SK-N-MC (cell line): Measurements from ENCODE around the gene CNOT10.

Experiments
- DNase-seq: peaks from one replicate; pipeline ENCODE4 v3.0.0-alpha.2; 2011; ENCODE audit warnings: low read depth, low spot score
- H3K27ac ChIP-seq: fragments of 200-600 bp; sonication (generic); 2 replicates; pipeline ENCODE4 v1.5.1; 2016; ENCODE audit warnings: mixed run types
- H3K36me3 ChIP-seq: fragments of 200-600 bp; sonication (generic); 2 replicates; pipeline ENCODE4 v1.6.1; 2017; ENCODE audit warnings: antibody characterized with exemption, low read length, mixed read lengths; ENCODE audit not compliant: insufficient read depth
- H3K4me3 ChIP-seq: fragments of 200-600 bp; sonication (generic); 2 replicates; pipeline ENCODE4 v1.5.1; 2016
- H3K9ac ChIP-seq: fragments of 200-600 bp; sonication (generic); 2 replicates; pipeline ENCODE4 v1.8.0; 2017; ENCODE audit warnings: mixed run types, mixed read lengths; ENCODE audit not compliant: insufficient read length
- H3K9me3 ChIP-seq: fragments of 200-600 bp; sonication (generic); 2 replicates; pipeline ENCODE4 v1.6.1; 2017; ENCODE audit warnings: low read depth, mild to moderate bottlenecking, antibody characterized with exemption, low read length, moderate library complexity, mixed read lengths
- EZH2 ChIP-seq: fragments of 200-600 bp; sonication (generic); IDR thresholded peaks from one replicate; pipeline ENCODE4 v1.6.1; 2017; ENCODE audit warnings: antibody characterized with exemption
- FOXP2 ChIP-seq: optimal IDR thresholded peaks from 2 replicates; pipeline ENCODE3; 2011; ENCODE audit warnings: mild to moderate bottlenecking, moderate library complexity; ENCODE audit not compliant: insufficient read depth; ENCODE audit errors: extremely low read length, control extremely low read depth
- POLR2AphosphoS5 ChIP-seq: IDR thresholded peaks from 2 replicates; pipeline ENCODE4 v1.6.1; 2012; ENCODE audit warnings: mild to moderate bottlenecking, low read depth, low read length, borderline replicate concordance

Gene CNOT10

DNA sequence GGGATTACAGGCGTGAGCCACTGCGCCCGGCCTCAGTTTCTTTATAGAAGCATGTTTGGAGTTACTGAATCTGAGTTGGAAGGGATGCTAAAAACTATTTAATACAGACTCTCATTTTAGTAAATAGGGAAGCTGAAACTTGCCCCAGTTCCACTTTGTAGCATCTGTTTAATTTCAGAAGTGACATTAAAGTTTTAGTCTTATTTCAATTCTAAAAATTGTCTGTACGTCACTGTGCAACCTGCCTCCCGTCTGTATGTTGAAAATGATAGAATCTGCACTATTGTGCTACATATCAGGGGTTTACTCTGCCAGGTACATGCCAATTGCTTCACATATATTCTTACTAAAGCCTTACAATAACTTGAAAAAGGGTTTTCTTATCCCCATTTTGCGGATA lies 15.3 kb downstream of the CNOT10 start:
- no peaks in the 10 kb centered on the region for H3K36me3 ChIP-seq
- H3K27ac ChIP-seq, result no peak overlapping the region

DNA sequence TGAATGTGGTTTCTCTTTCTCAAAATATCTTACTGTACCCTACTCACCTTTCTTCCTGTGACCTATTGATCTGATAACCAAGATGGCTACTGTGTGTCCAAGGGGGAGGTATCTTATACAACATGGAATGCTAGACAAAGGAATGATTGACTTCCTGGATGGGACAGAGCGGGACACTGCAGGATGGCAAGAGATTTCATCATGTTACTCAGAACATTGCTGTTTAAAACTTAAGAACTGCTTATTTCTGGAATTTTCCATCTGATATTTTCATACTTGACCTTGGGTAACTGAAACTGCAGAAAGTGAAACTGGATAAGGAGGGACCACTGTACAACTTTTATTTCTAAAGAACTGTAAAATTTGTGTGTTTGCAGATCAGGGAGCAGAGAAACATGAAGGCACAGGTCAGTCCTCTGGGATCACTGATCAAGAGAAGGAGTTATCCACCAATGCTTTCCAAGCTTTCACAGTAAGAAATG lies 18.5 kb downstream of the CNOT10 start:
- Histone ChIP-seq H3K4me3 (no peak overlapping the region), H3K36me3 (no peaks in the 10 kb centered on the region), H3K9ac (no peak overlapping the region), H3K9me3 (no peaks in the 10 kb centered on the region), H3K27ac (0 out of 2 replicates have a peak overlapping the region, but pooled peaks have one; percentile 13)
- no peak for TF ChIP-seq FOXP2
- TF ChIP-seq POLR2AphosphoS5, result no peak
- TF ChIP-seq EZH2, result no peak
- no peak for DNase-seq

More for the DNA sequence above, 15.3 kb downstream of the CNOT10 start:
- Histone ChIP-seq H3K4me3 (no peak overlapping the region), H3K9me3 (no peaks in the 10 kb centered on the region), H3K9ac (no peak overlapping the region)
- TF ChIP-seq FOXP2 (no peak), EZH2 (no peak), POLR2AphosphoS5 (no peak)
- no peak for DNase-seq

DNA sequence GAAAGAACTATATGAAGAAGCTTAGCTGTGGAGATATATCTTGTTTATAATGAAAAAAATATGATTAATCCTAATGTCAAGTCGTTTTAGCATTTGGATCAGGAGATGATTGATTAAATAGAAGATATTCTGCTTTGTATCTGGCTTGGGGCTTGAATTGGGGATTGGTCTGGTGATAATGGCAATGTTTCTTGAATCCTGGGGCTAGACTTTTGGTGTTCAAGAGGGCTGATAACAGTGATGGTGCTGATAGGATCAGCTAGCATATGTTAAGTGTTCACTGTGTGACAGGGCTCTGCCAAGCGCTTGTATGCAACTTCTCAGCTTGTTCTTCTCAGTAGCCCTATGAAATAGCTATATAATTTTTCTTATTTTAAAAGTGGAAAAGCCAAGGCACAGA lies 20.2 kb downstream of the CNOT10 start:
- H3K9me3 ChIP-seq, result no peaks in the 10 kb centered on the region
- no peak overlapping the region for H3K27ac ChIP-seq
- no peak for TF ChIP-seq EZH2
- TF ChIP-seq POLR2AphosphoS5, result no peak
- TF ChIP-seq FOXP2, result no peak

DNA sequence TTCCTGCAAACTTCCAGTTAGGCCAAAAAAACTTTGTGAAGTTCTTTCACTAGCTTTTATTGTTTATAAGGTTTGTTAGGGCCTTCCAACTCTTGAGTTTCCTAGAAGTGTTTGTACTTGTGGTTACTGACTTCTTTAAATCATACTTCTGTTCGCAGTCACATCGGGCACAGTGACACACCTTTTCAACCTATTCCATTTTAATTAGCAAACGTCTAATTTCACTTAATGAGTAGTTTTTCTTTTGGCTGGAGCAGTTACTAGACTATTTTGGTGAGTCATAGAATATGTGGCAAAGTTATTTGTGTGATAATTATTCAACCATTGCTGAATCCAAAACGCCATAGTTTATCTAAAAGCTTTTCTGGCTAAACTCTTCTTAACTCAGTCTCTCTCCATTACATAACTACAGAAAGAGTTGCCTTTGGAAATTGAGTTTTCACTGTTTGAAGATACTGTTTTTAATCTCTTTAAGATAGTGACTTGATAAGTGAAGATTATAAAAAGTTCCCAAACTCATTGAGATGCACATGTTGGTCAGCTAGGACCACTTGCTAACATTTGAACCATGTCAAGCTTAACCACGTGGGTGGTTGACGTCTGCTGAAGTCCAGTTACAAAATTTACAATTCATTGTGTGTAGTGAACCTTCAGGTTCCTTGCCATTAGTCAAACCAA lies 21.5 kb downstream of the CNOT10 start:
- H3K36me3 ChIP-seq, result peaks cover 8% of the 10 kb centered on the region; the same call in 1 of the 2 replicates
- H3K4me3 ChIP-seq, result no peak overlapping the region
- DNase-seq, result no peak
- H3K9me3 ChIP-seq, result no peaks in the 10 kb centered on the region
- H3K27ac ChIP-seq, result no peak overlapping the region
- TF ChIP-seq EZH2 (no peak), FOXP2 (no peak), POLR2AphosphoS5 (no peak)
- H3K9ac ChIP-seq, result no peak overlapping the region

More for the DNA sequence above, 20.2 kb downstream of the CNOT10 start:
- H3K4me3 ChIP-seq, result no peak overlapping the region
- no peaks in the 10 kb centered on the region for H3K36me3 ChIP-seq
- no peak for DNase-seq
- no peak overlapping the region for H3K9ac ChIP-seq

DNA sequence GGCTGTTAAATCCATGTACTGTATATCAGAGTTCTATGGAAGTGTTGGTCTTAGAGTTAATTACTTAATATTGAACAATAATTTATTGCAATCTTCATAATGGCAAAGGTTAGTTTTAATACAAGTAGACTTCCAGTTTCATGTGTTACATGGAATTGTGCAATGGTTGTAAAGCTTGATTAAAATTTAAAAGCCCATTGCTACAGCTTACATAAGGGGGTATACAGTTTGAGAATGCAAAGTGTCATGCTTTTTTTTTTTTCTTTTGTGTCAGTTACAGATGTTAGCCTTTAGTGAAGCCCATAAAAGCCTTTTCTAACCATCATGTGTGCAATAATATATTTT lies 22.0 kb downstream of the CNOT10 start:
- no peaks in the 10 kb centered on the region for H3K9me3 ChIP-seq
- TF ChIP-seq POLR2AphosphoS5 (no peak), EZH2 (no peak), FOXP2 (no peak)
- H3K27ac ChIP-seq, result no peak overlapping the region
- DNase-seq, result no peak
- peaks cover 10% of the 10 kb centered on the region; the same call in 1 of the 2 replicates for H3K36me3 ChIP-seq
- H3K4me3 ChIP-seq, result no peak overlapping the region
- no peak overlapping the region for H3K9ac ChIP-seq

DNA sequence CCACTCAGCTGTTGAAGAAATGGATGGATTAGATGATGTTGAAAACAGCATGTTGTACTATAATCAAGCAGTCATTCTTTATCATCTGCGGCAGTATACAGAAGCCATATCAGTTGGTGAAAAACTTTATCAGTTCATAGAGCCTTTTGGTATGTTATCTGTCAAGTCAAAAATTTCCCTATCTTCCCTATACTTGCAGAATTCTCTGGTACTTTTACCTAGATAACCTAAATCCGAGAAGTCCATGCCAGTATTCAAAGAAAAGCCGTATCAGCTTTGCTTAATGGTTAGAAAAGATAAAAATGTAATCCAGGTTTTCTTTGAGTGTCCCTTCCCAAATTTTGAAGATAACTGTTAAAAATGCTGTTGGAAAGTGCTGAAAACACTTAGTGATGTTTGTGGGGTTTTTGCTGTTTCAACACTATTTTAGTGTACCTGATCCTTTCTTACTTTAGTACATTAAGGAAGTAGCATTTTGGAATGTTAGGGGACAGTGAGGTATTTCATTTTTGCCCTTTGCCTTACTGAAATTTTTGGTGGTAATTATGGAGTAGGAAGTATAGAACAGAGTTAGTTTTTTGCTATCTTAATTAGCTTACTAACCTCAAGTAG lies 23.8 kb downstream of the CNOT10 start:
- Histone ChIP-seq H3K27ac (peak overlapping the region; percentile 67; the same call in 1 of the 2 replicates), H3K9ac (no peak overlapping the region), H3K9me3 (no peaks in the 10 kb centered on the region), H3K36me3 (peaks cover 12% of the 10 kb centered on the region), H3K4me3 (no peak overlapping the region)
- no peak for DNase-seq
- TF ChIP-seq POLR2AphosphoS5 (no peak), FOXP2 (no peak), EZH2 (no peak)

DNA sequence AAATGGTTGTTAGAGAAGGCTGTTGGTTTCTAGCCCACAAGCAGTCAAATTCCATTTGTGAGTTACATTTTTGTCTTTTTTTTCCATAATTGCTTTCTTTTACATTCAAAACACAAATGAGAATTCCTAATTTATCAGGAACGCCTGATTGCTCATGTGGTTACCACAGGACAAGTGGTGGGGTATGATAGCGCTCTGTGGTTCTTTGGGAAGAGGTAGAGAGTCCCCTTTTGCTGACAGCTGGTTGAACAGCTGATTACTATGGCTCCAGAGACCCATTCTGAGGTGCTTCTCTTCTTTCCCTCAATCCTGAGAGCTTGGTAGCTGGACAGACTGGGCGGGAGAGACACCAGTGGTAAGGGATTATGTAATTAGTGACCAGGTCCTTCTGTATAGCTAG lies 24.4 kb downstream of the CNOT10 start:
- Histone ChIP-seq H3K4me3 (no peak overlapping the region), H3K9me3 (no peaks in the 10 kb centered on the region), H3K27ac (peak overlapping the region; percentile 67), H3K36me3 (peaks cover 12% of the 10 kb centered on the region), H3K9ac (no peak overlapping the region)
- DNase-seq, result no peak
- TF ChIP-seq EZH2, result no peak
- TF ChIP-seq POLR2AphosphoS5, result no peak
- TF ChIP-seq FOXP2, result no peak

DNA sequence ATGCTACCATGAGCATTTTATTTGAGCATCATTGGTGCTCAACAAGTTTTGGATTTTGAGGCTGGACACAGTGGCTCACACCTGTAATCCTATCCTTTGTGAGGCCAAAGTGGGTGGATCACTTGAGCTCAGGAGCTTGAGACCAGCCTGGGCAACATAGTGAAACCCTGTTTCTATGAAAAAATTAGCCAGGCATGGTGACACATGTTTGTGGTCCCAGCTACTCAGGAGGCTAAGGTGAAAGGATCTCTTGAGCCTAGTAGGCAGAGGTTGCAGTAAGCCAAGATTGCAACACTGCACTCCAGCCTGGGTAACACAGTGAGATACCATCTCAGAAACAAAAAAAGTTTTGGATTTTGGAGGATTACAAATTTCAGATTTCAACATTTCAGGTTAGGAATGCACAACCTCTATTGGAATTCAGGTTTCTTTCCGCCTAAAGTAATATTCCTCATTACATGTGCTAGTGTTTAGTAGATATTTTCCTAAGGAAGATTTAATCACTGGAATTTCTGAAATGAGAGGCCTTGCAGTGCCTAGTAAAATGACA lies 27.6 kb downstream of the CNOT10 start:
- peaks cover 16% of the 10 kb centered on the region for H3K36me3 ChIP-seq

More for the DNA sequence above, 27.6 kb downstream of the CNOT10 start:
- H3K27ac ChIP-seq, result no peak overlapping the region
- TF ChIP-seq POLR2AphosphoS5 (no peak), FOXP2 (no peak), EZH2 (no peak)
- H3K9me3 ChIP-seq, result no peaks in the 10 kb centered on the region
- H3K4me3 ChIP-seq, result no peak overlapping the region
- DNase-seq, result no peak
- H3K9ac ChIP-seq, result no peak overlapping the region
